ENCODE measurements around the gene CNTNAP2.

- no peak for TF ChIP-seq EZH2 (IDR thresholded peaks at IDR 0.05)
- TF ChIP-seq POLR2AphosphoS5 (IDR thresholded peaks at IDR 0.05; ENCODE audit: borderline replicate concordance, low read depth, low read length), result no peak
- no peak for TF ChIP-seq FOXP2 (optimal IDR thresholded peaks at IDR 0.05; ENCODE audit: control extremely low read depth, extremely low read length, insufficient read depth)
These were observed 1535.0 kb downstream of the CNTNAP2 start for GRCh38 chr7:147651601-147652000.
